Large intestine (tissue), 3 donors: ENCODE results near the gene ATP8B2. TPM values are rescaled to one million over a fixed set of nuclear protein-coding genes. Genes with fewer than 3 reads are reported as not detected.
"Not testable (repeated sequence)": the region's sequence is repeated elsewhere in the genome, so short reads cannot be mapped to it uniquely, and the experiment has no call there.

Experiments used
- DNase-seq, 2 donors: peaks; one replicate each; pipeline versions ENCODE4 v3.0.0 to v3.0.0-alpha.2; 2013
- H3K27ac ChIP-seq: one replicate; pipeline ENCODE4 v1.5.1; 2013; ENCODE audit warnings: low read length
- H3K27me3 ChIP-seq: 2 replicates; pipeline ENCODE4 v1.6.1; 2013; ENCODE audit warnings: low read length; ENCODE audit not compliant: control insufficient read depth, insufficient read depth
- H3K36me3 ChIP-seq: 2 replicates; pipeline ENCODE4 v1.6.1; 2013; ENCODE audit warnings: low read length; ENCODE audit not compliant: control insufficient read depth, insufficient read depth
- H3K4me1 ChIP-seq: one replicate; pipeline ENCODE4 v1.6.1; 2013; ENCODE audit warnings: low read length; ENCODE audit not compliant: control insufficient read depth, insufficient read depth
- H3K4me3 ChIP-seq: one replicate; pipeline ENCODE4 v1.5.1; 2013; ENCODE audit warnings: low read length
- H3K9me3 ChIP-seq: one replicate; pipeline ENCODE4 v1.6.1; 2013; ENCODE audit warnings: mild to moderate bottlenecking, low read depth, low read length, moderate library complexity; ENCODE audit not compliant: control insufficient read depth
- WGBS: methylation state at CpG from one replicate; pipeline ENCODE4 v1.1.5; 2013; ENCODE audit warnings: low lambda C conversion rate; ENCODE audit not compliant: insufficient coverage; 5-methylcytosine and 5-hydroxymethylcytosine counted together
- polyA plus RNA-seq: library from polyadenylated mRNA; unstranded; fragments of 120-200 nt; gene quantifications from one replicate; pipeline ENCODE4 v1.2.1, GENCODE V29; 2013

The ATP8B2 gene
- polyA plus RNA-seq, 1 donor = 10.9 TPM

GRCh38 chr1:154334079-154335024 lies 9.0 kb downstream of the ATP8B2 start:
- Histone ChIP-seq H3K9me3 (no peaks in the 10 kb centered on the region), H3K36me3 (peaks cover 19% of the 10 kb centered on the region), H3K4me1 (peaks cover 7% of the 10 kb centered on the region), H3K27me3 (peaks cover 27% of the 10 kb centered on the region), H3K27ac (no peak overlapping the region), H3K4me3 (no peak overlapping the region)
- WGBS = 50% methylated on average over 1 of the region's 13 CpGs
- no peak for DNase-seq

GRCh38 chr1:154335025-154335714 lies 9.8 kb downstream of the ATP8B2 start:
- 40% methylated on average over 1 of the region's 11 CpGs for WGBS
- peaks cover 21% of the 10 kb centered on the region for H3K36me3 ChIP-seq
- no peaks in the 10 kb centered on the region for H3K9me3 ChIP-seq
- H3K4me3 ChIP-seq = no peak overlapping the region
- no peak overlapping the region for H3K27ac ChIP-seq
- peaks cover 22% of the 10 kb centered on the region for H3K27me3 ChIP-seq
- H3K4me1 ChIP-seq = peaks cover 7% of the 10 kb centered on the region
- DNase-seq = peak; percentile 64 to 70

GRCh38 chr1:154337253-154337894 lies 12.0 kb downstream of the ATP8B2 start:
- peaks cover 7% of the 10 kb centered on the region for H3K4me1 ChIP-seq
- H3K4me3 ChIP-seq = no peak overlapping the region
- H3K27me3 ChIP-seq = peaks cover 11% of the 10 kb centered on the region
- H3K9me3 ChIP-seq = no peaks in the 10 kb centered on the region
- peaks cover 21% of the 10 kb centered on the region for H3K36me3 ChIP-seq
- no peak overlapping the region for H3K27ac ChIP-seq
- no peak for DNase-seq
- 71% methylated on average over 2 of the region's 8 CpGs for WGBS

GRCh38 chr1:154338875-154339274 lies 13.6 kb downstream of the ATP8B2 start:
- Histone ChIP-seq H3K4me3 (no peak overlapping the region), H3K27ac (no peak overlapping the region), H3K9me3 (no peaks in the 10 kb centered on the region), H3K27me3 (peaks cover 8% of the 10 kb centered on the region), H3K36me3 (peaks cover 23% of the 10 kb centered on the region), H3K4me1 (peaks cover 7% of the 10 kb centered on the region)
- no CpG with 5 or more reads among the region's 2 CpGs for whole genome bisulfite sequencing
- DNase-seq = no peak

- H3K27me3 ChIP-seq, DNase-seq, H3K27ac ChIP-seq, H3K4me1 ChIP-seq, H3K4me3 ChIP-seq, H3K9me3 ChIP-seq: not testable (repeated sequence)
- WGBS = no CpG with 5 or more reads among the region's 9 CpGs
- peaks cover 30% of the 10 kb centered on the region for H3K36me3 ChIP-seq
Measured at GRCh38 chr1:154341366-154341765, 16.0 kb downstream of the ATP8B2 start.

- peaks cover 6% of the 10 kb centered on the region for H3K27me3 ChIP-seq
- no peak for DNase-seq
- peaks cover 31% of the 10 kb centered on the region for H3K36me3 ChIP-seq
- H3K9me3 ChIP-seq = no peaks in the 10 kb centered on the region
- WGBS = no CpG with 5 or more reads among the region's 7 CpGs
- H3K27ac ChIP-seq = no peak overlapping the region
- H3K4me1 ChIP-seq = no peaks in the 10 kb centered on the region
- H3K4me3 ChIP-seq = no peak overlapping the region
Measured at GRCh38 chr1:154342132-154342531, 16.8 kb downstream of the ATP8B2 start.

GRCh38 chr1:154342836-154343472 lies 17.6 kb downstream of the ATP8B2 start:
- H3K36me3 ChIP-seq = peaks cover 29% of the 10 kb centered on the region
- no peak overlapping the region for H3K27ac ChIP-seq
- no peaks in the 10 kb centered on the region for H3K4me1 ChIP-seq
- no peak for DNase-seq
- no peaks in the 10 kb centered on the region for H3K9me3 ChIP-seq
- peaks cover 6% of the 10 kb centered on the region for H3K27me3 ChIP-seq
- no peak overlapping the region for H3K4me3 ChIP-seq
- no CpG with 5 or more reads among the region's 21 CpGs for WGBS

- DNase-seq = no peak
Measured at GRCh38 chr1:154344977-154345837, 19.9 kb downstream of the ATP8B2 start.

GRCh38 chr1:154346276-154346917 lies 21.1 kb downstream of the ATP8B2 start:
- no peaks in the 10 kb centered on the region for H3K9me3 ChIP-seq
- H3K4me3 ChIP-seq = no peak overlapping the region
- DNase-seq = no peak
- H3K4me1 ChIP-seq = peaks cover 2% of the 10 kb centered on the region
- no peak overlapping the region for H3K27ac ChIP-seq
- peaks cover 3% of the 10 kb centered on the region for H3K27me3 ChIP-seq
- H3K36me3 ChIP-seq = peaks cover 26% of the 10 kb centered on the region
- no CpG with 5 or more reads among the region's 15 CpGs for WGBS

More at GRCh38 chr1:154344977-154345837, 19.9 kb downstream of the ATP8B2 start:
- Histone ChIP-seq H3K4me3 (no peak overlapping the region), H3K27me3 (peaks cover 6% of the 10 kb centered on the region), H3K36me3 (peaks cover 30% of the 10 kb centered on the region), H3K4me1 (no peaks in the 10 kb centered on the region), H3K9me3 (no peaks in the 10 kb centered on the region), H3K27ac (no peak overlapping the region)
- 100% methylated on average over 2 of the region's 12 CpGs for WGBS
